ENCODE data around the gene DDIT4.
"Not testable (repeated sequence)": the region's sequence is repeated elsewhere in the genome, so short reads cannot be mapped to it uniquely, and the experiment has no call there.

Gene DDIT4

GRCh38 chr10:72273410-72274212 is at the start of gene DDIT4:
Gene DDIT4 (plus strand): TSS chr10:72273924. CDS start chr10:72274217, 293 bp downstream.
- Histone ChIP-seq H3K36me3 (ENCODE audit: insufficient read depth, low read length) (peaks cover 15% of the 10 kb centered on the region), H3K9me3 (ENCODE audit: control insufficient read depth, insufficient read depth, low read length) (no peaks in the 10 kb centered on the region), H3K9ac (ENCODE audit: low read depth, low read length) (peak within 1 kb of the TSS; percentile 96), H3K4me1 (ENCODE audit: insufficient read depth, low read length) (peaks cover 18% of the 10 kb centered on the region)

DNA sequence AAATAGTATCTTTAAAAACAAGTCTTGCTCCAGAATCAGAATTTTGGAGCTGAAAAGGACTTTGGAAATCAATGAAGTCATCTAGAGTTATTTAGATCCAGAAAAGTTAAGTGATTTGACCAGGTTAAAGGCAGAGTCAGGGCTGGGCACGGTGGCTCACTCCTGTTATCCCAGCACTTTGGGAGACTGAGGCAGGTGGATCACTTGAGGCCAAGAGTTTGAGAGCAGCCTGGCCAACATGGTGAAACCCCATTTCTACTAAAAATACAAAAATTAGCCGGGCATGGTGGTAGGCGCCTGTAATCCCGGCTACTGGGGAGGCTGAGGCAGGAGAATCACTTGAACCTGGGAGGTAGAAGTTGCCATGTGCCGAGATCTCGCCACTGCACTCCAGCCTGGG is 49.5 kb upstream of the DDIT4 start:
- H3K9me3 ChIP-seq (ENCODE audit: control insufficient read depth, insufficient read depth, low read length); H3K4me1 ChIP-seq (ENCODE audit: insufficient read depth, low read length); H3K36me3 ChIP-seq (ENCODE audit: insufficient read depth, low read length); H3K9ac ChIP-seq (ENCODE audit: low read depth, low read length): not testable (repeated sequence)

- no peak overlapping the region for H3K9ac ChIP-seq (ENCODE audit: low read depth, low read length)
- H3K4me1 ChIP-seq (ENCODE audit: insufficient read depth, low read length): peaks cover 7% of the 10 kb centered on the region; the same call in 1 of the 2 replicates
- peaks cover 4% of the 10 kb centered on the region; the same call in 1 of the 2 replicates for H3K36me3 ChIP-seq (ENCODE audit: insufficient read depth, low read length)
- H3K9me3 ChIP-seq (ENCODE audit: control insufficient read depth, insufficient read depth, low read length): no peaks in the 10 kb centered on the region
These were observed 47.2 kb upstream of the DDIT4 start for GRCh38 chr10:72226418-72227027.

- no peaks in the 10 kb centered on the region for H3K9me3 ChIP-seq (ENCODE audit: control insufficient read depth, insufficient read depth, low read length)
- H3K9ac ChIP-seq (ENCODE audit: low read depth, low read length): no peak overlapping the region
- H3K36me3 ChIP-seq (ENCODE audit: insufficient read depth, low read length): peaks cover 5% of the 10 kb centered on the region; the same call in 1 of the 2 replicates
- H3K4me1 ChIP-seq (ENCODE audit: insufficient read depth, low read length): peaks cover 7% of the 10 kb centered on the region; the same call in 1 of the 2 replicates
These were observed 45.9 kb upstream of the DDIT4 start for GRCh38 chr10:72227826-72228225.

GRCh38 chr10:72228318-72228751 is 45.4 kb upstream of the DDIT4 start:
- Histone ChIP-seq H3K9ac (ENCODE audit: low read depth, low read length) (no peak overlapping the region), H3K36me3 (ENCODE audit: insufficient read depth, low read length) (peaks cover 9% of the 10 kb centered on the region; the same call in 1 of the 2 replicates), H3K9me3 (ENCODE audit: control insufficient read depth, insufficient read depth, low read length) (no peaks in the 10 kb centered on the region), H3K4me1 (ENCODE audit: insufficient read depth, low read length) (peaks cover 7% of the 10 kb centered on the region; the same call in 1 of the 2 replicates)

DNA sequence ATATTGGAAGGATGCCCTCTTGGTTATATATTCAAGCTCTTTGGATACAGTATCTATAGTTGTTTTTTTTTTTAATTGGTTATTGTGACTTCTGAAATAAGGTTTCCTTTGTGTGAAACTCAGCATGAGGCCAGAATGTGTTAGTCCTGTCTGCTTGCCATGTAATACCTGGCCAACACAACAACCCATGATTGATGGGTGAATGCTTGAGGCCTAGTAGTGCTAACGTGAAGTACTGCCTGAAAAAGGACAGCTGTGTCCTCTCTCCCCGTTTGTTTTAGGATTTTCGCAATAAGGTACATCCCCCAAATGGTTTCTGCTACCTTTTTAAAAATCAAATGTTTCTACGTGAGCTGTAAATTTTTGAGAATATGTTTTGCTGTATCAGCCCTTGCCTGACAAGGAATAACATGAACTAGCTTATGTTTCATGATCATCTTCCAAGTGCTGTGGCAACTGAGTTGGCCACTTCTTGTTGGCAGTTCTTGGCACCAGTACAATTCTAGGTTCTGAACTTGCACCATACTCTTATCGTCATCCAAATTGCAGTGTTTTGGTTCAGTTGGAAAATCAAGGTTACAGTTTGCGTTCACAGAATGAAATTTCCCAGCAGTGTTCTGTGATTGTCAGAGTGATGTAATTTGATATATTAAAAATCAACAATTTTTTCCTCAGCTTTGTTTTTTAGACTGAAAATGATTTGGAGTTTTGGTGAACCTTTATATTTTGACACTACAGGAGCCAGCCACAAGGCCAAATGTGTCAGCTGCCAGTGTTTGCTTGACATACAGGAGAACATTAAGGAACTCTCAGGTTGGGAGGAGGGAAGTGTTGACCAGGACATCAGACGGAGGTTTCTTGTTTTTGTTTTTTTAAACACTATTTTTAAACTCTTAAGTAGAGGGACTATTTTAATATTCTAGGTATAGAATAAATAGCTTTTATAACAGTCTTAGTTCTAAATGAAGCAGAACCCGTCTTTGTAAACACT is 44.2 kb upstream of the DDIT4 start:
- Histone ChIP-seq H3K36me3 (ENCODE audit: insufficient read depth, low read length) (peaks cover 12% of the 10 kb centered on the region; the same call in 1 of the 2 replicates), H3K9ac (ENCODE audit: low read depth, low read length) (no peak overlapping the region), H3K9me3 (ENCODE audit: control insufficient read depth, insufficient read depth, low read length) (no peaks in the 10 kb centered on the region), H3K4me1 (ENCODE audit: insufficient read depth, low read length) (peaks cover 7% of the 10 kb centered on the region; the same call in 1 of the 2 replicates)

DNA sequence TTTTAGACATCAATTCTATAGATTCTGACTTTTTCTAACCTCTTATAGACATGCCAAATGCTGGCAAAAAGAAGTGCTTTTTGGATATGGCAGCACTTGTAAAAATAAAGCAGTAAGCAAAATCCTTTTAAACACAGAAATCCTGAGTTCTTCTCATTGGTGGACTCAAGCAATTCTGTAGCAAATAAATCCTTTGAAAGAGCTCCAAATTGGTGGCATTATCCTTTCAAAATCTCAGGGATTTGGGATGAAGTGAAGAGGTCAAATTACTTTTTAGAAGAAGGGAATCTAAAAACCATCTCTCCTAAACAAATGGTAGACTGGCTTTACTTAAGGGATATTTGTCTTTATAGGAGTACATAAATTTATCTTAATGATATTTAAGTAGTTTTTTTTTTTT is 40.1 kb upstream of the DDIT4 start:
- Histone ChIP-seq H3K9ac (ENCODE audit: low read depth, low read length) (no peak overlapping the region), H3K9me3 (ENCODE audit: control insufficient read depth, insufficient read depth, low read length) (no peaks in the 10 kb centered on the region), H3K36me3 (ENCODE audit: insufficient read depth, low read length) (peaks cover 16% of the 10 kb centered on the region; the same call in 1 of the 2 replicates), H3K4me1 (ENCODE audit: insufficient read depth, low read length) (no peaks in the 10 kb centered on the region; the same call in 1 of the 2 replicates)

- no peak overlapping the region for H3K9ac ChIP-seq (ENCODE audit: low read depth, low read length)
- no peaks in the 10 kb centered on the region for H3K4me1 ChIP-seq (ENCODE audit: insufficient read depth, low read length)
- H3K9me3 ChIP-seq (ENCODE audit: control insufficient read depth, insufficient read depth, low read length): no peaks in the 10 kb centered on the region
- H3K36me3 ChIP-seq (ENCODE audit: insufficient read depth, low read length): peaks cover 16% of the 10 kb centered on the region; the same call in 1 of the 2 replicates
These were observed 39.1 kb upstream of the DDIT4 start for GRCh38 chr10:72234560-72235095.

- H3K9ac ChIP-seq (ENCODE audit: low read depth, low read length): no peak overlapping the region
- no peaks in the 10 kb centered on the region for H3K4me1 ChIP-seq (ENCODE audit: insufficient read depth, low read length)
- H3K9me3 ChIP-seq (ENCODE audit: control insufficient read depth, insufficient read depth, low read length): no peaks in the 10 kb centered on the region
- peaks cover 16% of the 10 kb centered on the region; the same call in 1 of the 2 replicates for H3K36me3 ChIP-seq (ENCODE audit: insufficient read depth, low read length)
These were observed 38.0 kb upstream of the DDIT4 start for GRCh38 chr10:72235544-72236279.

DNA sequence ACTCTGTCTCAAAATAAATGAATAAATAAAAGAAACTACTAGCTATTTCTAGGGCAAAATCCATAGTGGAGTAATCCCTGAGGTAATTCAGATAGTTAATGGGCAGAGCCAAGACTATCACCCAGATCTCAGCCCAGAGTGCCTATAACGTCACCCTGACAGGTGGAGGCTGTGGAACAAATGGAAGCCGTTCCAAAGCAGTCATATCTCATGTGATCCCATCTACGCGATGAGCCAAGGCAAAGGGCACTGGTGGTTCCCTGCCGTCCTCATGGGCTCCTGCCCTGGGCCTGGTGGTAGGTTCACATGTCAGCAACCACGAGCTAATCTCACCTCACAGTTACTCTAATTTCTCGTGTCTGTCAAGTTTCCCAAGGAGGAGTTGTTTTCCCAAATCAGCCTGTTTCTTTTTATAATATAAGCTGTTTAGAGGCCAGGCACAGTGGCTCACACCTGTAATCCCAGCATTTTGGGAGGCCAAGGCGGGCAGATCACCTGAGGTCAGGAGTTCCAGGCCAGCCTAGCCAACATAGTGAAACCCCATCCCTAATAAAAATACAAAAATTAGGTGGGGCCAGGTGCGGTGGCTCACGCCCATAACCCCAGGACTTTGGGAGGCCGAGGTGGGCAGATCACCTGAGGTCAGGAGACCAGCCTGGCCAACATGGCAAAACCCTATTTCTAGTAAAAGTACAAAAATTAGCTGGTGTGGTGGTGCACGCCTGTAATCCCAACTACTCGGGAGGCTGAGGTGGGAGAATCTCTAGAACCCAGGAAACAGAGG is 35.1 kb upstream of the DDIT4 start:
- Histone ChIP-seq H3K9ac (ENCODE audit: low read depth, low read length) (no peak overlapping the region), H3K36me3 (ENCODE audit: insufficient read depth, low read length) (peaks cover 7% of the 10 kb centered on the region; the same call in 1 of the 2 replicates)

DNA sequence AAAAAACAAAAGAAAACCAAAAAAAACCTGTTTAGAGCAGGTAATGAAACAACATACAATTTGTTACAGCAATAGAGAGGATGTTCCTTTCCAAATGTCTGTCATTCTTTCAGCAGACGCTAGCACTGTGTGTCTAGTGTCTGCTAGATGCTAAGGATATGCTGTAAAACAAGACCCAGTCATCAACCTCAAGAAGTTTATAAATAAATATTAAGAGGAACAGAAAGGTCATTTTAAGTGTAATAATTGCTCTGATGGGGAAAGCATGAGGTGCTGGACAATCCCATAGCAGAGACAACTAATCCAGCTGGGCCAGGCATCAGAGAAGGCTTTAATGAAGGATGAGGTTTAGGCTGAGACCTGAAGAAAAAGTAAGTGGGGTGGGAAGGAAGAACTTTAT is 34.3 kb upstream of the DDIT4 start:
- peaks cover 6% of the 10 kb centered on the region; the same call in 1 of the 2 replicates for H3K36me3 ChIP-seq (ENCODE audit: insufficient read depth, low read length)
- H3K9ac ChIP-seq (ENCODE audit: low read depth, low read length): no peak overlapping the region
- H3K9me3 ChIP-seq (ENCODE audit: control insufficient read depth, insufficient read depth, low read length): no peaks in the 10 kb centered on the region
- H3K4me1 ChIP-seq (ENCODE audit: insufficient read depth, low read length): peaks cover 5% of the 10 kb centered on the region

More for the DNA sequence above, 35.1 kb upstream of the DDIT4 start:
- peaks cover 5% of the 10 kb centered on the region for H3K4me1 ChIP-seq (ENCODE audit: insufficient read depth, low read length)
- H3K9me3 ChIP-seq (ENCODE audit: control insufficient read depth, insufficient read depth, low read length): no peaks in the 10 kb centered on the region

GRCh38 chr10:72240371-72240770 is 33.4 kb upstream of the DDIT4 start:
- Histone ChIP-seq H3K4me1 (ENCODE audit: insufficient read depth, low read length) (peaks cover 5% of the 10 kb centered on the region), H3K36me3 (ENCODE audit: insufficient read depth, low read length) (peaks cover 3% of the 10 kb centered on the region; the same call in 1 of the 2 replicates), H3K9me3 (ENCODE audit: control insufficient read depth, insufficient read depth, low read length) (no peaks in the 10 kb centered on the region), H3K9ac (ENCODE audit: low read depth, low read length) (no peak overlapping the region)

All from ES-I3 (cell line).